Omental fat pad (tissue), 4 donors: ENCODE measurements around the gene MME. TPM values are rescaled to one million over a fixed set of nuclear protein-coding genes. Genes with fewer than 3 reads are reported as not detected.

Source experiments
- ATAC-seq: fragments of 150-250 bp; one replicate; pipeline ENCODE4 v1.9.1; 2016; ENCODE audit warnings: mild to moderate bottlenecking, moderate library complexity; ENCODE audit not compliant: low FRiP score
- DNase-seq: peaks from one replicate; pipeline ENCODE4 v3.0.0-alpha.2; 2019; ENCODE audit warnings: low spot score
- total RNA-seq, 4 donors: library from RNA; depleted of rRNA; stranded (reverse); fragments of >200 nt; gene quantifications; one replicate each; pipeline ENCODE4 v1.1.0, GENCODE V29; 2016
- TF ChIP-seq, protein P1 (sequence below), 3 donors: fragments of 450-650 bp; IDR thresholded peaks; one replicate each; pipeline ENCODE4 v1.5.1; 2016 to 2017; ENCODE audit warnings: antibody characterized with exemption in 3 of 3, mild to moderate bottlenecking in 3 of 3, moderate library complexity in 2 of 3

The MME gene
- total RNA-seq, 4 donors from 2014 or later: 33.1 to 174 (median 108) TPM

DNA sequence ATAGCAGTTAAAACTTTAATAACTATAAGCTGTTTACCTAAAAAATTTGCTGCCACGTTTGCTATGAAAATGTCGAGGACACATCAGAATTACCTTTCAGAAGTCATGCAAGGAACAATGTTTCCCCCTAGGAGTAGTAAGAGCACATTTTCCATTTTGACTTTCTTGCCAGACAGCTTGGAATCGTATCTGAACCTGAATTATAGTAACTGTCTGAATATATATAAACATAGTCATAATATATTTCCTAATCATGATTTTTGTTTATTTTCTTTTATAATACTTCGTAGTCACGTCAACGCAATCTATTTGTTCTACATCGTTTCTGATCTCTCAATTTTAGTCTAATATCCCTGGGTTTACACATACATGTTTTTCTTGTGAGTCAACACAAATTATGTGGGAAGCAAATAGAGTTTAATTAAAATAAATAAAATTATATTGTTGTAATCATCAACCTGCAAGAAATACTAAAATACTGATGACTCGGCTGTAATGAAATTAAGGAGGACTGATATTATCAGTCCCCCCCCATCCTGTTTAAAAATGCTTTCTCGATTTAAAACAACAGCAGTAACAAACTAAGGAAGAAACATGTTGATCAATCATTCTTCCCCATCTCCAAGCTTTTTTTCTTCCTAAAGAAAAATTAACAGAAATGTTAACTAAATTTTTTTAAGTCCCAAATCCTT lies 78.4 kb downstream of the MME start:
- TF ChIP-seq, protein P1, sequence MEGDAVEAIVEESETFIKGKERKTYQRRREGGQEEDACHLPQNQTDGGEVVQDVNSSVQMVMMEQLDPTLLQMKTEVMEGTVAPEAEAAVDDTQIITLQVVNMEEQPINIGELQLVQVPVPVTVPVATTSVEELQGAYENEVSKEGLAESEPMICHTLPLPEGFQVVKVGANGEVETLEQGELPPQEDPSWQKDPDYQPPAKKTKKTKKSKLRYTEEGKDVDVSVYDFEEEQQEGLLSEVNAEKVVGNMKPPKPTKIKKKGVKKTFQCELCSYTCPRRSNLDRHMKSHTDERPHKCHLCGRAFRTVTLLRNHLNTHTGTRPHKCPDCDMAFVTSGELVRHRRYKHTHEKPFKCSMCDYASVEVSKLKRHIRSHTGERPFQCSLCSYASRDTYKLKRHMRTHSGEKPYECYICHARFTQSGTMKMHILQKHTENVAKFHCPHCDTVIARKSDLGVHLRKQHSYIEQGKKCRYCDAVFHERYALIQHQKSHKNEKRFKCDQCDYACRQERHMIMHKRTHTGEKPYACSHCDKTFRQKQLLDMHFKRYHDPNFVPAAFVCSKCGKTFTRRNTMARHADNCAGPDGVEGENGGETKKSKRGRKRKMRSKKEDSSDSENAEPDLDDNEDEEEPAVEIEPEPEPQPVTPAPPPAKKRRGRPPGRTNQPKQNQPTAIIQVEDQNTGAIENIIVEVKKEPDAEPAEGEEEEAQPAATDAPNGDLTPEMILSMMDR (IDR thresholded peaks at IDR 0.05): no peak
- DNase-seq (no peak), ATAC-seq (no peak)

DNA sequence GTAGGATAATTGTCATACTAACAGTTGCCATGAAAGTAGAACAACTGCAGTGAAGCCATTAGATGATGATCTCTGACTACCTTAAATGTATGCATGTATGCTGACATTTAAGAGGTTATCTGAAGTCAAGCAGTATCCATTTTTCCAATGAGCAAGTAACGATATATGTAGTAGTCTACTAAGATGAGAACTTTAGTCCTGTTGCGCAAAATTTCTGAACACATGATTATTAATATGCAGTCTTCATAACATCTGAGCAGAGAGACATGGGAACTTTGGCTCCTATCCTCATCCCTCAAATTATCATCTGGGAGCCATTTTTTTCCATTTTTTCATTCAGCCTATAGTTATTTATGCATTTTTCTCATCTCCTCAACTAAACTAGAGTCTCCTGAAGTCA lies 79.2 kb downstream of the MME start:
- DNase-seq (no peak), ATAC-seq (no peak)
- TF ChIP-seq, protein P1 (IDR thresholded peaks at IDR 0.05): no peak

DNA sequence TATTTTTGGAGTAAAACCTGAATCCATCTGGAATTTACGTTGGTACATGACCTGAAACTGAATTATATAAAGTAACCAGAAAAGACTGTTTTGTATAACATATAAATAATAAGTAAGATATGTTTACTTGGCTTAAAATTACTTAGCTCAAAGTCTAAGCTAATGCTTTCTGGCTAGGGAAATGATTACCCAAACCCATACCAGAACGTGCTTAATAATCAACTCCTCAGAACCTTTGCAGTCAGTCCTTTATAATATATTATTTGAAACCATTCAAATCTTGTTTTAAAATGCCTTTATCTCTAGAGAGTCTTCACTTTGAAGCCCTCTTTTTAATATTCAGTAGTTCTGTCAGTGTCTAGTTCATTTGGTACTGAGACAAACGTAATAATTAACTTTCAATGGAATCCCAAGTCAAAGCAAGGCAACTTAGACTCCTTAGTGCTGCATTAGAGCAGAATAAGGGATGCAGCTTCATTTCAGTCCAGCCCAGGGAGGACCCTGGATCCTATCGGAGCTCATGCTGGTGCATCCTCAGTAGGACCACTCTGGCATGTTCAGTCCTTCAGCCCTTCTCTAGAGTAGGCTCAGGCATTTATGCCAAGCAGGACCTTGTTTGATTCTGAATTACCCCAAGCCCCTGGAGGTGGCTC lies 81.6 kb downstream of the MME start:
- ATAC-seq (no peak), DNase-seq (no peak)
- TF ChIP-seq, protein P1 (IDR thresholded peaks at IDR 0.05): no peak

DNA sequence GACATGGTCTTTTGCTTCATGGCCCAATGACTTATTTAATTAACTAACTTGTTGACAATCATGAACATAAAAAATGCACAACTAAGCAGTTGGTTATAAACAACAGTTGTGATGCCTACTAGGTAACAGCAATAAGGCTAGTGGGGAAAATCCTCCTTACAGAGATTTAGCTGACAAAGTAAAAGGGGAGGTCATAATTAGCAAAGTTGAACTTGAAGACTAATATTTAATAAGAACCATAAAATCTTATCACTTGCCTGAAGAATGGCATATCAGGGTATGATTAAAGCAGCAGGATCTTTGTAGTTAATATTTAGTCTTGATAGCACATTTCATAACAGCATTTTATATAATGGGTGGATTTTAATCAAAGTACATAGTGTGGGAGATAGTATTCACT lies 84.2 kb downstream of the MME start:
- DNase-seq (no peak), ATAC-seq (no peak)
- TF ChIP-seq, protein P1 (IDR thresholded peaks at IDR 0.05): no peak

DNA sequence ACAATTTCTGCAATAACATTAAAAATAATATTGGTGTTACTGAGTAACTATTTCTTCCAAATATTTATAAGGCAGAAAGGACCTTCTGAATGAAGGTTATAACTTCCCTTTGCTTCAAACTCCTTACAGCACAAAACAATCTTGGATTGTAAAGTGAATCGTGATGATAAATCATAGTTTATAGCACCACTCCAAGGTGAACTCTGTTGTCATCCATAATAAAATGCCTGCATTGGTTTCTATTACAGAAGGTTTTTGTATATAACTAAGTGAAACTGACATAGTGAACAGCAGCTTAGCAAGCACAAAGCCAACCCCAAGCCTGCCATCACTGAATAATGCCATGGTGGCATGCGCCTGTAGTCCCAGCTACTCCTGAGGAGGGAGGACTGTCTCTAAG lies 86.3 kb downstream of the MME start:
- ATAC-seq (no peak), DNase-seq (no peak)

DNA sequence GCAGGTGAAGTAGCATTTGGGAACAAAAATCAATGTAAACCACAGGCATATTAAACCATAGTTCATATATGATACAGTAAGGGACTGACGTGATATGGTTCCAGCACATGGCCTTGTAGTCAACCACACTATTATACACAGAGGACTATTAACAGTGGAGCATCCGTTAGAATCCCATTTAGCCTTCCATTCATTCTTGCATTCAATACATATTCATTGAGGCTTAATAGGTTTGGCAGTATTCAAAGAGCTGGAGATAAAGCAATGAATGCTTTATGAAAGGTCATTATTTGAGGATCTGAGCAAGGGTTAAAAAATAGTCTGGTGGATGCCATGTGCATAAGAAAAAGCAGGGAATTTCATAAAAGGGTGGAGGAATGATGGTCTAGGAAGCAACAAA lies 89.1 kb downstream of the MME start:
- TF ChIP-seq, protein P1 (IDR thresholded peaks at IDR 0.05): no peak
- no peak for ATAC-seq
- no peak for DNase-seq

More for the DNA sequence above, 86.3 kb downstream of the MME start:
- TF ChIP-seq, protein P1 (IDR thresholded peaks at IDR 0.05): no peak

DNA sequence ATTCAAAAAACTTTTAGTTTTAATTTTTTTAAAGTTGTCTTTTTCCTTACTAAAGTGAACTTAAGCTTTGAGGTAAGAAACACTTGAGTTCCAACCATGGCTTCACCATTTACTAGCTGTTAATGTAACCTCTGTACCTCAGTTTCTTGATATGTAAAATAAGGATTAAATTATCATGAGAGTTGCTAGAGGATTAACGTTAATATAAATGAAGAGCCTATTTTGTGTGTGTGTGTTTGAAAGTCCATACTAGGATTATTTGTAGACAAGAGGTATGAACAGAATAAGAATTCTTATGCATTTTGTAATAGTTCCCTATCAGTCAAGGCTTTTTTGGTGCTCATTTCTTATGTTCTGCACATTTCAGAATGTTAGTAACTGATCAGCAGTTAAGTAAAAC lies 93.7 kb downstream of the MME start:
- no peak for ATAC-seq
- DNase-seq: no peak
- TF ChIP-seq, protein P1 (IDR thresholded peaks at IDR 0.05): no peak
